ENCODE data around the gene CHCHD6.

Gene CHCHD6, protein sequence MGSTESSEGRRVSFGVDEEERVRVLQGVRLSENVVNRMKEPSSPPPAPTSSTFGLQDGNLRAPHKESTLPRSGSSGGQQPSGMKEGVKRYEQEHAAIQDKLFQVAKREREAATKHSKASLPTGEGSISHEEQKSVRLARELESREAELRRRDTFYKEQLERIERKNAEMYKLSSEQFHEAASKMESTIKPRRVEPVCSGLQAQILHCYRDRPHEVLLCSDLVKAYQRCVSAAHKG

DNA sequence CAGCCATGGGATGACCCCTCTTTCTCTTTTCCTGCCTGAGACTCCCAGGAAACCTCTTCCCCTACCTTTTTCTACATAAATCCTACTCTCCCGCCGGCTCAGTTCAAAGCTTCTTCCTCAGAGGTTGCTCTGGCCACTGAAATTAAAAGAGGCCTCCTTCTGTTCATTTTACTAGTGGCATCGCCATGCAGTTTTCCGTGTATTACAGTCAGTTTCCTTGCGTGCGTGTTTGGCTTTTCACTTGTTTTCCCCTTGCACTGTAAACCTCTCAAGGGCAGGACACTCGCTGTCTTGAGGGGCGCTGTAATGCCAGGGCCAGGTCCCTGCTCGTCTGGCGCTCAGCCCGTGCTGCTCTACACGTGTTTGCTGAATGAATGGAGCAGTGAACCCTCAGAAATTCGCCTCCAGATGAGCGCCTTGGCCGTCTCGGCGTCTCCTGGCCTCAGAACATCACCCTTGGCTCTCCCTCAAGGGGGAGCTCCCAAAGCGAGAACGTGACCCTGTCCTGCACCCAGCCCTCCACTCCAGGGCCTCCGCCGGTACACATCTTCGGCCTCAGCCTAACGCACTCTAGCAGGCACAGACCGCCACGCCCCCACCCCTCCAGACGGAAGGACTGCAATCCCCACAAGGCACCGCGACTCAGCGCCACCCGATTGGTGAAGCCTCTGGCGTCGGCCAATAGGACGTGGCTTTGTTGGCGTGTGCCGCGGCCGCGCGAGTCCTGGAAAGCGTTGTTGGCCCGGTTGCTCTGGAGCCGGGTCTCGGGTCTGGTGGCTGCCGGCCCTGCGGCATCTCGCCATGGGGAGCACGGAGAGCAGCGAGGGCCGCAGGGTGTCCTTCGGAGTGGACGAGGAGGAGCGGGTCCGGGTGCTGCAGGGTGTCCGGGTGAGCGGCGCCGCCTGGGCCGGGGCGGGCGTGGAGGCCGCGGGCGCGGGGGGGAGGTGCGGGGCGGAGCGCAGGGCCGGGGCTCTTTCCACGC is at the start of gene CHCHD6:
CHCHD6 (plus strand) TSS at position 729 of the 982 bp plus-strand sequence; CDS start at position 802, 73 bp downstream.
- in situ Hi-C loops (cut with HindIII; ENCODE audit: low sequenced_read_pairs): no loop called here

DNA sequence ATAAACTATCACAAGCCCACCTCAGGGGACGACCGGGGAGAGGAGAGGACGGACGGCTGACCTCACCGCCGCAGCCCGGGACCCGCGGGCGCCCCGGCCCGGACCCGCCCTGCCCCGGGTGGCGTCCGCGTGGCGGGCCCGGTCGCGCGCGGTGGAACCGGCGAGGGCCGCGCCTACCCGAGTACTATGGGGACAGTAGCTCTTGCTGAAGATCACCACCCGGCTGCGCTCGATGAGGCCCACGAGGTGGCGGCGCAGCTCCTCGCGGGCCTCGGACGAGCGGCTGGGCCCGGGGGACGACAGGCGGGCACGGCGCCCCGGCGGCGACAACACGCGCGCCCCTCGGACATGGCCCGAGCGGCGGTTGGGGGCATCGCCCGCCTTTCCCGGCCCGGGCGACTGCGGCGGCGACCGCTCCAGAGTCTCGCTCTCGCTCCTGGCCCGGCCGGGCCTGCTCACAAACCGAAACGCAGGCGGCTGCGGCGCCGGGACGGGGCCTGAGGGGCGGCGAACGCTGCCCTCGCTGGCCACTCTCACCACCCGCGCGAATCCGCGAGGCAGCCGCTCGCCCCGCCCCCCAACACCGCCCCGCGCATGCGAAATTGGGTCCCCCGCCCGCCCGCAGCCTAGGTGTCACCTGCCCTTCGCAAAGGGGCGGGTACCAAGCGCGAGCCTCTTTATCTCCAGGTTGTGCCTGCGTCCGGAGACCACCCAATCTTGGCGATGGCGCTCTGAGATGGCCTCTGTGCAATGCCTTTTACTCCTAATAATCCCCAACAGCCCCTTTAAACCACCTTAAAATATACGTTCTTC is 49.3 kb upstream of the CHCHD6 start, which contains the start of gene TXNRD3:
TXNRD3 (minus strand) TSS at position 554 of the 813 bp plus-strand sequence.
- in situ Hi-C loops (cut with HindIII; ENCODE audit: low sequenced_read_pairs): no loop called here

DNA sequence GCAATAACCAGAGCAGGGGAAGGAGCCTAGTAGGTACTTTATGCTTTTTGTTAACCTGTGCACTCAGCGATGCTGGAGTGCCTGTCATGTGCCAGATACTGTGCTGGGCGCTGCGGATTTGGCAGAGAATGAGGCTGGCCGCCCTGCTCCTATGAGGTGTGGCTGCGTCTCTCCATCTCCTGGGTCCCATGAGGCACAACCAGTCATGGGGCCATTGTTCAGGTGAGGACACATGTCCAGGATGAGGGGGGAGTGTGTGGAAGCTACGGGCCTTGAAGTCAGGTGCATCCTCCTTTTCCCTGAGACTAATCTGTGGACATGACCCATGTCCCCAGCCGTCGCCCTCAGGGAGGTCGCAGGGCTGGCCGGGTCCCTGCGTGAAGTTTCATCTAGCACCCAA is 48.2 kb upstream of the CHCHD6 start:
- in situ Hi-C loops (cut with HindIII; ENCODE audit: low sequenced_read_pairs): no loop called here

DNA sequence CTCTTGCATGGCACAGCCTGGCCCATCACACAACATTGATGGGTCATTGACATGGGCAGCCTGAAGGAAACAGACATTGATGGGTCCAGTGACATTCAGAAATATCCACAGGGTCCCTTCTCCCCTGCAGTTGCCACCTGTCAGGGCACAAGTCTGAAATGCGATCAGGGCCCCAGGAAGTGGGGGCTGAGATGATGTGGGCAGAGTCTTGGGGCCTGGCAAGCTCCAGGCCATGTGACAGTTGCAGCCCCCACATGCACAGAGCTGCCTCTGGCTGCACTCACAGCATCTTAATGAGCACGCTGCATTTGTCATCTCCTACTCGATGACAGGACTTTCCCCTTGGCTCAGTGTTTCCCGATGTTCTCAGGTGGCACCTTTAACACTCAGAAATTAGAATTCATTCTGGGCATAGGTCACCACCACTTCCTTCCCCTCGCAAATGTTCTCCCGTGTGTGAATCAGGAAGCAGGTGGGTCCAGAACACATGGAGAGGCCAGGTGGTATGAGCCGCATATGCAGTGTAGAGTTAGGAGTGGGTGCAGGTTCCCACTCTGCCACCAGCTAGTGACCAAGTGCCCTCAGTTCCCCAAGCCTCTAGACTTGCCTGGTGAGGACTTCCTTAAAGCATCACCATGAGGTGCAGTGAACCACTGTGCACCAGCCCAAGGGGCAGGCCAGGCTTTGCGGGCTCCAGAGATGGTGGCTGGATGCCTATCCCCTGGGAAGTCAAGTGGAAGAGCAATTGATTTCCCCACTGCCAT is 47.5 kb upstream of the CHCHD6 start:
- in situ Hi-C loops (cut with HindIII; ENCODE audit: low sequenced_read_pairs): no loop called here

DNA sequence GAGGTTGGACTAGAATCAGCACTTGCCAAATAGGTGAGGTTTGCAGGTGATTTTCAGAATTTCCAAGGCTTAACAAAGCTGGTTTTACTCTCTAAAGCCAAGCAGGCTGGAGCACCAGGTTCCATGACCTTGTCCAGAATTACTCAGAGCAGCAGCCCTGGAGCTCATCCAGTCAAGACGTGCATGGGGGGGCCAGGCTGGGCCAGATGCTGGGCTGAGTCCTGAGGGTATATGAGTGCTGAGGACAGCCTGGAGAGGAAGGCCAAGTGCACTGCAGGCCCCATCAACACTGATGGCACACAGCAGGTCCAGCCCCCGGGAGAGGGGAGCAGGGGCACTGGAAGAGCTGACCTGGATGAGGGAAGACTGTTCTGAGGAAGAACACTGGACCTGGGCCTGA is 46.1 kb upstream of the CHCHD6 start:
- in situ Hi-C loops (cut with HindIII; ENCODE audit: low sequenced_read_pairs): no loop called here

DNA sequence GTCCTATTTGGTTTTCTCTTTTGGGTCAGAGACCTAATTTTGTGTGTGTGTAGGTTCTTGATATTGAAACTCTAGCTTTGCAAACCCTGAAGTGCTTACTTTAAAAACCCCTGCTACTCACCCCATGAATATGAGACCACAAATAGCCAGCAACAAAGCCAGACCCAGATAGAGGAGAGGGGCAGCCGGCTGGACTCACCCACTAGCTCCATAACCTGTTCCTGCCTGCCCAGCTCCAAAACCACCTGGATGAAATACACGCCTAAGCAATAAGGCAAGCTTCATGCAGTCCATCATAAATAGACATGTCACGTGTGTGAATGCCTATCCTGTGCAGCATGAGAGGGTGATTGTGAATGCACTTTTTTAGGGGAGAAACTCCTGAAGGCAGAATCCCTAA is 45.5 kb upstream of the CHCHD6 start:
- in situ Hi-C loops (cut with HindIII; ENCODE audit: low sequenced_read_pairs): no loop called here

DNA sequence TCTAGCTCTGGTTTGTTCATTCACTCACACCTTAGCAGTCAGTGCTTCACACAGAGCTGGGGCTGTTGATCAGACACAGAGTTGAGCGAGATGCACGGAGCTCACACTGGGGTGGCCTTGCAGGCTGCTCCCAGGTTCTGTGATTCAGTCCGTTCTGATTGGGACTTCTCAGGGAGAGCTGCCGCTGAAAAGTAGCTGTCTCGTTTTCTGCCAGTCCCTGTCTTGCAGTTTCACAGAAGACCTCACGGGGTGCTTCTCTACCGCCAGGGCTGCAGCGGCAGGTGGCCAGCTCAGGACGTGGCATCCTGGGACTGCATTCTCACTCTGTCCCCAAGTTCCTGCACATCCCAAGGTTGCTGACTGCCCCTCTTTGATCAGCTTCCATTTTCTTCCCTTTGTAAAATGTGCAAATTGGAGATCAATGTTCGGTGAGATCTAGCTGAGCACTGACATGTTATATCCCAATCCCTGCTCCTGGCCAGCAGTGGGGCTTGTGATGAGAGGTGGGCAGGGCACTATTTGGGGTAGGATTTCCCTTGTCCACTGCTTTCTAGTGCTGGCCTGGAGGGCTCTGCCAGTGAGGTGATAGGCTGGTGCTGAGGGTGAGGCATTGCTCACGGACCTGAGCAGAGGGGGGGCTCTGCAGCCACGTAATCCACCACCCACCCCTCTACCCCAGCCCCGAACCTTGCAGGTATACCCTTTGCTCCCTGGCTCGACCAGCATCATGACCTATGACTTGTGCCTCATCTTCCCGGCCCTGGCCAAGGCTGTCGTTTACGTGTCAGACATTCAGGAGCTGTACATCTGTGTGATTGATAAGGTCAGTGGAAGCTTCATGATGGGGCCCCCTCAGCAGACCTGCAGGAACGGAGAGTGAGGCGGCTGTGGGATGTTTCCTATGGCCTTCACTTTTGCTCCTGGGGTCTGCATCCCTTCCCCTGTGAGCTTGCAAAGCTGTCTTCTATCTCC is 43.8 kb upstream of the CHCHD6 start:
- in situ Hi-C loops (cut with HindIII; ENCODE audit: low sequenced_read_pairs): no loop called here

DNA sequence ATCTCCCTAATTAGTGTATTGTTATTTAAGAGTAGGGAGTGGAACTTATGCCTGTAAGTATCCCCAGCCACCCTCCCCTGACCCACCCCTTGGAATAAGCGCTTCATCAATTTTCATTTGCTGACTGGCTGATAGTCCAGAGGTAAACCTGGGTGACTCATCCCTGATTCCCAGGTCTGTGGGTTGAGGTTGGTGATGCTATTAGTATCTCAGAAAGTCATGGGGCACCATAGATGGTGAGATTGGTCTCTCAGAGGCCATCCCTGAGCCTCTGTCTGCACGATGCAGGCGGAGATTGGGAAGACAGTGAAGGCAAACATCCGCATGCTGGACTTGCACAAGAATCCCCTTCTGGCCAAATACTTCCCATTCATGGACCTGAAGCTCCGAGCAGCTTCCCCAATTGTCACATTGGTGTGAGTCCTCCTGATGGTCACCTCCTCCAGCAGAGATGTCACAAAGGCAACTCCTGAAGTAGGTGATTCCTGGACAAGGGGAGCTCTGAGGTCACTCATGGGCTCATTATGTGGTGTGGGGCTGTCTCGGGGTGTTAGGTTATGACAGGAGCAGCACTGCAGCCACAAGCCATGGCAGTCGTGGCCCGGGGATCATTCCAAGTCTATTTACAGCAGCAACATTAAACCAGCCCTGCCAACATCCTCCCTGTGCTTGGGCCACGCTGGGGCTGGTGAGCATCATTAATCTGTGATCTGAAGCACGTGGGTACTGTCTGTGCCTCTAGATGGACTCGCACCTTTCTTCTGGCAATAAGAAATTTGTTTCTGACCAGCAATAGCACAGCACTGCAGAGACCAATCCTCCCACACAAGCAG is 42.3 kb upstream of the CHCHD6 start:
- in situ Hi-C loops (cut with HindIII; ENCODE audit: low sequenced_read_pairs): no loop called here

DNA sequence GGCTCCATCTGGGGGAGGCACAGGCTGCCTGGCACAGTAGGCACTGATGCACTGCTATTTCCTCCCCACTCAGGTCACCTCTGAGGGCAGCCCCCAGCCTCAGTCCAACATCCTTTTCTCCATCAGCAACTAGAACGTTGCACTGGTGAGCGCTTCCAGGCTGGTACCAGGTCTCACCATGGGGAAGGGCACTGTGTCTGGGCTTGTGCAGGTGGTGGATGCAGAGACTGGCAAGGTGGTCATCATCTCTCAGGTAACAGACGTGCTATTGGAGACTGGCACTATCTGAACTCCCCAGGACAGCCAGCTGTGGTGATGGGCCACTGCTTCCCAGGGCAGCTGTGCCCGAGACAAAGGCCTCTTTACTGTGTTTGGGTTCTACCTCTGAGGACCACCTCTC is 40.8 kb upstream of the CHCHD6 start:
- in situ Hi-C loops (cut with HindIII; ENCODE audit: low sequenced_read_pairs): no loop called here

DNA sequence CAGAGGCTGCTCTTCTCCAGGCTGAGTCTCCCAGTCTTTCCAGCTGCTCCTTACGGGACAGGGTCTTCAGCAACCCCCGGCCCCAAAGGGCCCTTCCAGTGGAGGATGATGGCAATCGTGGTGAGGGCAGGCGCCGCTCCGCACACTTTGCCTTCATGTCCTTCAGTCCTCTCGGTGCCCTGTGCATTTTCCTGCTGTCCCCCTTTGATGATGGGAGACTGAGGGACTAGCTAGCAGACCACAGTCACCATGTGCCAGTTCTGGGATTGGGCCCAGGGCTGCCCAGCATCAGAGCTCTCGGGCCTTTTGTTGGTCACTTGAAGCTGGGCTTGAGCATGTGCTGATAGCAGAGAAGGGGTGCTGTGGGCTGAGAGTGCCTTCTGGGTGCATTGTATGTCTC is 40.3 kb upstream of the CHCHD6 start:
- in situ Hi-C loops (cut with HindIII; ENCODE audit: low sequenced_read_pairs): no loop called here

DNA sequence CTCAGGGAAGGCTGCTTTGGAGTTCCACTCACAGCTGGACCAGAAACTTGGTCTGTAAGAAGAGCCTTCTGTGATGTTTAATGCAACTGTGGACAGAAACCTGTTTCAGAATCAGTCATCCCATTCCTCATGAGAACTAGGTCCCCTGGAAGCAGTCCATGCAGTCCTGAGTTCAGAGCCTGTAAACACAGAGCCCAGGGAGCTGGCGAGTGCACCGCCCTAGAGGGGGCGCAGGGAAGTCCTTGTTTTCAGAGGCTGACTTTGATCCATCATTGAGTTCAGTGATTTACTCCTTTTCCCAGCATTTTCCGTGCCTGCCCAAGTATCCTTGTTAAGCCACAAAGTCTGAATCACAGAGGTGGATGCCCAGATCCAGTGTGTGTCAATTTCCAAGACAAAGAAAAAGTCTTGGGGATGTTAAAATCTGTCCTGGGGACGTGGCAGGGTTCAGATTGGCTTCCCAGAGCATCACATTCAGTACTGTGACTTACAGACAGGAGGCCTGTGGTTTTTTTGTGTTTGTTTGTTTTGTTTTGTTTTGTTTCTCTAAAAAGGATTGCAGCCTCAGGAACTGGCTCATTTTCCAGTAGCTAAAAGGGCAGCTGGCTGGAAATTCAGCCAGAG is 39.3 kb upstream of the CHCHD6 start:
- in situ Hi-C loops (cut with HindIII; ENCODE audit: low sequenced_read_pairs): no loop called here

DNA sequence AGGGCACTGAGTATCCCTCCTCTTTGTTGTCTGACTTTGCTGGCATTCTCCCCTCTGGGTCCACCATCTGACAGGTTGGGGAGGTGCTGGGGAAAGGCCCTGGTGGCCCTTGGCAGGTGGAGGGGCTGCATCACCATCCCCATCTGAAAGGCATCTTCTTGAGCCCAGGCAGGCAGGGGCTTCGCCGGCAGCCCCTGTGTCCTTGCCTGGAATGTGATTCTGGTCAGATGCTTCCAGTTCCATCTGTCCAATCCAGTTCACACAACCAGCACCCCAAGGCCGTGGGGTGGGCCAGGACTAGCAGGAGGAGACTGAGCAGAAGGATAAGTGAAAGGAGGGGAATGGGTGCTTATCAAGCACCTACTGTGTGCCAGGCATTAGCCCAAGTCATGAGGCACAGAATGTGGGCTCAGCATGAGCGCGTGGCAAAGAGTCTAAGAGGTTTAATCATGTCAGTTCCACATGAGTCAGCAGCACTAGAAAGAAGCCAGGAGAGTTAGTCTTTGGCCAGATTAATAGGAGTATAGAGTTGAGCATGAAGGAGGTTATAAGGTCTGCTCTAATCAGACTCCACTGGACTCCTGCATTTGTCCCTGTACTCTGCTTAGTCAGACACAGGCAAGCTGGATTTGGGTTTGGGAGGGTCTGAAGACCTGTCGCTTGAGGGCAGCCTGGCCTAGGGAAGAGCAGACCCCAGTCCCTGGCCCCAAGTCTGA is 38.7 kb upstream of the CHCHD6 start:
- in situ Hi-C loops (cut with HindIII; ENCODE audit: low sequenced_read_pairs): no loop called here

DNA sequence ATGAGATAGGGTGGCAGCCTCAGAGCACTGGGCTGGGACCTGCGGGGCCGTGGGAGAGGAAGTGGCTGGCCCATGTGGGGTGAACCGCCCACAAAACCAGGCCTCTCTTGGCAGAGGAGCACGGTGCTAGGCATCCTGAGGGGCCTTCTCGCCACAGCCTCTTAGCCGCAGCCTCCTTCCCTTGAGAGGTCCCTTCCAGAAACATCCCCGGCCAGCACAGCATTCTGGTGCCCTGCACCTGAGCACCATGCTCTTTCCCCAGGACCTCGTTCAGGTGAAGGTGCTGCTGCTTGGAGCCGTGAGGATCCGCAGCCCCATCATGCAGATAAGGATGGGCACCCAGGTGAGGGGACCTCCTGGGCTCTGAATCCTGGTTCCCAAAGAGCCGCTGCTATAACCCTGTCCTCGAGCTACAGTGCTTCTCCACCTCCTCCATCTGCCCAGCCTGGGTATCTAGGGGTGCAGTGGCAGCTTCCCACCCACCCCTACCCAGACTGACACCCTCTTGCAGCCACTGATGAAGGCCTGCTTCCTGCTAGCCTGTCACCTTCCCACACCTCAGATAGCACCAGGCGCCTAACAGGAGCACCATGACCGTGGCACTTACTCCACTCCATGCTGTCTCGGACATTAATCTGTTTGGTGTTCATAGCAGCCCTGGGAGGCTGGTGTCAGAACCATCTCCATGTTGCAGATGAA is 37.9 kb upstream of the CHCHD6 start:
- in situ Hi-C loops (cut with HindIII; ENCODE audit: low sequenced_read_pairs): no loop called here

DNA sequence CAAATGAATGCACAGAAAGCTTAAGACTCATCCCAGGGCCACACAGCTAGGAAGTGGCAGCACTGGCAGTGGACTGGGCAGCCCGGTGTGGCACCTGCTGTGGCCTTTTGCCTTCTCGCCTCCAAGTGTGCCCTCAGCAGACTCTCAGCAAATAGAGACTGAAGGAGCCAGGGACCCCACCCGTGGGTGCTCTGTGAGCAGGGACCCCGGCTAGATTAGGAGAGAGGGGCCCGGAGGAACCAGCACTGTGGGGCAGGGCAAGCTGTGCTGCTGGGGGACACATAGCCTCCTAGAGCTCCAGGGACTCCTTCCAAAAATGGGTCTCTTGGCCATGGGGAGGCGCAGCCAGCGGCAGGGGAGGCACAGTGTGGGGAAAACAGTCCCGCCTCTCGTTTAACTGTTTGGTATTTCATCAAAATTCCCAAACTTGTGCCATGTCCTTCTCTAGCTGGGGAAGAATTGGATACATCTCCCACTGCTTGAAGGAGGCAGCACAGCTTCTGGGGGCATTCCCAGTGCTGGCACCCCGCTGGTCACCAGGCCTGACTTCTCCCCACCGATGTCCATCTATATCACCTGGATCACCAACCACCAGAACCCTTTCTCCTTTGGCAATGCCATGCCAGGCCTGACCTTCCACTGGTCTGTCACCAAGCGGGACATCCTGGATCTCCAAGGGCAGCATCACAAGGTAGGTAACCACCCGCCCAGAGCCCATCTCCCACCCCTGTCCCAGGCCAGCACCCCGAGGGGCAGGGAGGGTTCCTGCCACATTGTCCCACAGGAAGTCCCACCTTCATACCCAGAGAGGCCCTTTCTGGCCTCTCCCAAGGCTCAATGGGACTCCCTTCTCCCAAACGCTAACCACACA is 37.1 kb upstream of the CHCHD6 start:
- in situ Hi-C loops (cut with HindIII; ENCODE audit: low sequenced_read_pairs): no loop called here

DNA sequence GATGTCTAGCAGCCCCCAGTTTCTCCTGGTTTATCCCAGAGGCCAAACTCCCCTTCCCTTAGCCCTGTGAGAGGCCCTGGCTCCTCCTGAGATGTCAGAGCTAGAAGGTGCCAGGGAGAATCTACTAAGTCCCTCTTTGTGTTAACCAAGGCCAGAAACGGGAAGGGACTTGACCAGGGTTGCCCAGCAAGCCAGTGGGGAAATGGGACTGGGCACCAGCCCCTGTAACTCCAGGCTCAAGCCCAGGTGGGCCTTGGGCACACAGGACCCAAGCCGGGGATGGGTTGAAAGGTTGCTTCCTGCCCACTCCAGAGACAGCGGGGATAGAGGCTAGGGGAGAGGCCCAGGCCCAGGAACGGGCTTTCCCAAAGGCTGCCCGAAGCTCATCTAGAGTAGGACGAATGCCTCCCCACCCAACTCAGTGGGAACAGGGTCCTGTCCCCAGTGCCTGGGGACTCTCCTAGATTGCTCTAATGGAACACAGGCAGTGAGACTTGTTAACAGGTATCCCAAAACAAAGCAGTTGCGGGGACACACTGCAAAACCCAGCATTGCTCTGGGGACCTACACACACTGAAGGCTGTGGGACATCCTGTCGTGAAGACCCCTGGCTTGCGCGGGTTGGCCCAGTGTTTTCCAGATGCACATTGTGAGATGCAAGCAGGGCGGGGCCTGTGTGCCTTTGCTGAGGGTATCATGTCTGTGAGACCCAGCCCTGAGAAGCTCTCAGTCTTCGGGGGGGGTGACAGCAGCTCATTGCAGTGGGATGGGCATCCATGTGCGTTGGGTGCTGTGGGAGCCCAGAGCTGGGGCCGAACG is 36.2 kb upstream of the CHCHD6 start:
- in situ Hi-C loops (cut with HindIII; ENCODE audit: low sequenced_read_pairs): no loop called here

All from DLD1 (cell line).